Amygdala (tissue), 56 donors: Measurements from ENCODE around the gene KRTAP12-2.
"Not testable (repeated sequence)": the region's sequence is repeated elsewhere in the genome, so short reads cannot be mapped to it uniquely, and the experiment has no call there.

Experiments
- DNase-seq, 56 donors: peaks; one replicate each; lab custom pipeline; 2025; lab: John Stamatoyannopoulos, UW

The KRTAP12-2 gene

DNA sequence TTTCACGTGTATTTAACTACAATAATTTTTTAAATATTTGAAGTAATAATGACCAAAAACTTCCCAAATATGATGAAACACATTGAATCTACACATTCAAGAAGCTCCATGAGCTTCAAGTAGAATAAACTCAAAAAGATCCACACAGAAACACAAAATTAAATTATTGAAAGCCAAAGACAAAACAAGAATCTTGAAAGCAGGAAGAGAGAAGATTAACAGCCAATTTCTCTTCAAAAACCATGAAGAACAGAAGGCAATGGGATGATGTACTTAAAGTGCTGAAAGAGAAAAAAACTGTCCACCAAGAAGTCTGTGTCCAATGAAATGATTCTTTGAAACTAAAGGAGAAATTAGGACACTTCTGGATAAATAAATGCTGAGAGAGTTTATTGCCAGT is 34.7 kb downstream of the KRTAP12-2 start:
- no peak for DNase-seq

DNA sequence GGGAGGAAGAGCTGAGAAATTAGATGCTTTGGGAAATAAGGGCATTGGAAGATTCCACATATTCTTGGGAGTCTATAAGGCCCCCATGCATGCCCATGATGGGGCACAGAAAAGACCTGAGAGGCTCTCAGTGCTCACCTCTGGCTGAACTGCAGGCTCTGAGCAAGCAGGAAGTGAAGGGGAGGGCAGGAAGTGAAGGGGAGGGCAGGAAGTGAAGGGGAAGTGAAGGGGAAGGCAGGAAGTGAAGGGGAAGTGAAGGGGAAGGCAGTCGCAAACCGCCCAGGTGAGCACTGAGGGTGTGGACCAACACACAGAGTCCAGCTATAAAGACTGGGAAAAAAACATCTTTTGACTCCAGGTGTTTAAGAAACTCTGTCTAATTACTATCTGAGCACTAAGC is 36.3 kb downstream of the KRTAP12-2 start:
- no peak for DNase-seq

DNA sequence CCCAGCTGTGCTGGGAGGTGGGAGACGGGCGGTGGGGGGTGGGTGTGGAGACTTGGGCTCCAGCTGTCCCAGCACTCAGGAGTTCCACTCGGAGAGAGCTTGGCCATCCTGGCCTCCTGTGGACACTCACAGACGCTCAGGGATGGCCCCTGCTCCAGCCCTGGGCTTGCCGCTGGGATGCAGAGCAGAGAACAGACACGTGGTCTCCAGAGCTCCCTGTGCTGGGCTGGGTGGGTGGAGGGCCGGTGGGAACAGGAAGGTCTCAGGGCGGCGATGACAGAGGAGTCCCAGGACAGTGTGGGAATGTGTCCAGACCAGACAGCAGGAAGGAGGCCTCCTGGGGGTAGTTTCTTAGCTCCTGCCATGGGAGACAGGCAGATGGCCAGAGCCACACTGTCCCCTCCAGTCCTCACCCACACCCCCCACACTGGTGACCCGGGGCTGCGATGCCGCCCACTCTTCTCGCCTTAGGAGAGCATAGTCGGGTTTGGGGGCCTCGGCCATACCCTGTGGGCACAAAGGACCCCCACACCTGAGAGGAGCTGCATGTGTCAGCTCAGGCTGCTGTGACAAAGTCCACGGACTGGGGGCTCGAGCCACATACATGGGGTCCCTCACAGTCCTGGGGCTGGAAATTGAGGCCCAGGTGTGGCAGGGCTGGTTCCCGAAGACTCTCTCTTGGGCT is 37.9 kb downstream of the KRTAP12-2 start:
- no peak for DNase-seq

DNA sequence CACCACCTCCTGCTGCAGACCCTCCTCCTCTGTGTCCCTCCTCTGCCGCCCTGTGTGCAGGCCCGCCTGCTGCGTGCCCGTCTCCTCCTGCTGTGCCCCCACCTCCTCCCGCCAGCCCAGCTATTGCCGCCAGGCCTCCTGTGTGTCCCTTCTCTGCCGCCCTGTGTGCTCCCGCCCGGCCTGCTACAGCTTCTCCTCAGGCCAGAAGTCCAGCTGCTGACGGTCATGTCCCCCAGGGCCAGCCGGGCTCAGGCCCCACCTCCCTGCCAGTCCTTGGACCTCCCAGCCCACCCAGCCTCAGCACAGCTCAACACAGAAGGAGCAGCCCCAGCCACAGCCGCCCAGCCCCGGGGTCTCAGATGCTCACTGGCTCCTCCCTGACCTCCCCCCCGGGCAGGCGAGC is 38.9 kb downstream of the KRTAP12-2 start:
- not testable (repeated sequence) for DNase-seq

DNA sequence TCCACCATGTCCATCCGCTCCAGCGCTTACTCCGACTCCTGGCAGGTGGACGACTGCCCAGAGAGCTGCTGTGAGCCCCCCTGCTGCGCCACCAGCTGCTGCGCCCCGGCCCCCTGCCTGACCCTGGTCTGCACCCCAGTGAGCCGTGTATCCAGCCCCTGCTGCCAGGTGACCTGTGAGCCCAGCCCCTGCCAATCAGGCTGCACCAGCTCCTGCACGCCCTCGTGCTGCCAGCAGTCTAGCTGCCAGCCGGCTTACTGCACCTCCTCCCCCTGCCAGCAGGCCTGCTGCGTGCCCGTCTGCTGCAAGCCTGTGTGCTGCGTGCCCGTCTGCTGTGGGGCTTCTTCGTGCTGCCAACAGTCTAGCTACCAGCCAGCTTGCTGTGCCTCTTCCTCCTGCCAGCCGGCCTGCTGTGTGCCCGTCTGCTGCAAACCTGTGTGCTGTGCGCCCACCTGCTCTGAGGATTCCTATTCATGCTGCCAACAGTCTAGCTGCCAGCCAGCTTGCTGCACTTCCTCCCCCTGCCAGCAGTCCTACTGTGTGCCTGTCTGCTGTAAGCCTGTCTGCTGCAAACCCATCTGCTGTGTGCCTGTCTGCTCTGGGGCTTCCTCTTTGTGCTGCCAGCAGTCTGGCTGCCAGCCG is 39.4 kb downstream of the KRTAP12-2 start:
- DNase-seq: not testable (repeated sequence)

DNA sequence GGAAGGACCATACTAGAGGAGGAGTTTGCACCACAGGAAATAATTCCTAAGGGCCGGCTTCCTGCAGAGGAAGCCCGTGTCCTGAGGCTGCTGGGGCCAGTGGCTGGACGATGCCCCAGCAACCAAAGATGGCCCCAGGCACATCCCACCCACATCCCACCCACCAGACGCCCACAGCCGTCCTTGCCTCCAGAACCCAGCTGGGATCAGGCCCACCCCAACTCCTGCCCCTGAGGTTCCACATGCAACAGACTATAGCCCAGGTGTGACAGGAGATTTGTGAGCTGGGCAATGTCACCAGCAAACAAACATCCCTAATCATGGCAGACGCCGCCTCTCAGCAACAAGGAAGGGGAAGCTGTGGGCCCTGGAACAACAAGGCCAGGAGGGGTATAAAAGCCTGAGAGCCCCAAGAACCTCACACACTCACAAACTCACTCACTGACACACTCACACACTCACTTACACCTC is 40.0 kb downstream of the KRTAP12-2 start, which contains the start of gene KRTAP10-9:
Gene KRTAP10-9 (plus strand): TSS at position 421 of the 471 bp plus-strand sequence. CDS start 79 bp downstream, outside the sequence.
- DNase-seq: no peak

DNA sequence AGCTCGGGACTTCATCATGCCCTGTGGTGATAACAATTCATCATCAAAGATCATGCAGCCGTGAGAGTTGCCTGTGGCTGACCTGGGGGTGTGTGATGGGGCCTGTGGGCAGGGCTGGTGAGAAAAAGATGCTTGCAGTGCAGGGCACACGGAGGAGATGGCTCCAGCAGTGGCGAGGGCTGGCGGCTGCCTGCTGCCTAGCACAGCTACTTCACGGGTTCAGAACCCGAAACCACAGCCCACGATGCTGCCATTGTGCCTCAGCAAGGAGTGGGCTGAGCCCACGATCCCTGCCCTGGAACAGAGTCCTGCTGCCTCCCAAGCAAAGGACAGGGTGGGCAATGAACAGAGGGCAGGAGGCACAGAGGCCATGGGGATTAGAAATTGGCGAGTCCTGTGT is 40.5 kb downstream of the KRTAP12-2 start:
- DNase-seq: no peak

DNA sequence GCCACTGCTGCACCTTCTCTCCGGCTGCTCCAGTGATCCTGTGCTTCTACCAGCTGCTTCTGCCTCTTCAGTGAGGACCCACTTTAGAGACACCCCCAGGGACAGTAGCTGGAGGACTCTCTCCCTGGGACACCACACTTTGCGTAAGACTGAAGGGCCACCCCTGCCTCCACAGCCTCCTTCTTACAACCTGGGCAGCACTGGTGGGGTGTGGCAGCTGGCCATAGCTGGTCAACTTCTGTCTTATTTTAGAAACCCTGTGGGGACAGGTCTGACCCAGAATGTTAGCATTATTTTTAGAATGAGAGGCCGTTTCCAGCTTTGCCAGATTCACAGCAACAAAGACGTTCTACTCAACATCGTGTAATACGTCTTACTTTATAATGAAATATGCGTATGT is 41.0 kb downstream of the KRTAP12-2 start:
- DNase-seq: no peak

DNA sequence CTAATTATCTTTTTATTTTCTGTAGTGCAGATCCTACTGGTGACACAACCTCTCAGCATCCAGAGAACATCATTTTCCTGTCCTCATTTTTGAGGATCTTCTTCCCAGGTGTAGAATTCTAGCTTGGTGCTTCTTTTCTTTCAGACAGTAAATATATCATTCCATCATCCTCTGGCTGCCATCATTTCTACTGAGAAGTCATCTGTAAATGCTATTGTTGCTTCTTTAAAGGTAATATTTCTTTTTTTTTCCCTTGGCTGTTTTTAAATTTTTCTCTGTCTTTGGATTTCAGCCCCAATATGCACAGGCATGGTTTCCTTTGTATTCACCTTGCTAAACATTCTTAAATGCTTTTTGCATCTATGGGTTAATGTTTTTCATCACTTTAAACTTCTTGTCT is 43.2 kb downstream of the KRTAP12-2 start:
- no peak for DNase-seq

DNA sequence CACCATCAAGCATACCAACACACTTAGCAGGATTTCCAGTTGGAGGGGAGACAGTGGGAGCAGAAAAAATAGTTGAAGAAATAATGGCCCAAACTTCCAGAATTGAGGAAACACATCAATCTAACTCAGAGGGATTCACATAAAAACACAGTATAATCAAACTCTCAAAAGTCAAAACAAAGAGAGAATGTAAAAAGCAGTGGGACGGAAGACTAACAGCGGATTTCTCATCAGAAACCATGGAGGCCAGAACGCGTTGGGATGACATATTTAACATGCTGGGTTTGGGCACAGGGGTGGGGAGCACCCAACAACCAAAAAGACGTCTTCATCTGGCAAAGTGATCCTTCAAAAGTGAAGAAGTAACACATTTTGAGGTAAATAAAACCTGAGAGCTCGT is 46.8 kb downstream of the KRTAP12-2 start:
- no peak for DNase-seq

DNA sequence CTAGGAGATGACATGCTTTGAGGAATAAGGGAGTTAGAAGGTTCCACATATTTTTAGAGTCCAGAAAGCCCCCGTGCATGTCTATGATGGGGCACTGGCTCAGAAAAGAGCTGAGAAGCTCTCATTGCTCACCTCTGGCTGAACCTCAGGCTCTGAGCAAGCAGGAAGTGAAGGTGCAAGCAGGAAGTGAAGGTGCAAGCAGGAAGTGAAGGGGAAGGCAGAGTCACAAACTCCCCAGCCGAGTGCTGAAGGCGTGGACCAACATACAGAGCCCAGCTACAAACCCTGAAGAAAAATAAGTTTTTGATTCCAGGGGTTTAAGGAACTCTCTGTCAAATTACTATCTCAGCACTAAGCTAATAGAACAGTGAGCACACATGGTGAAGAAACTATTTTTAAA is 47.8 kb downstream of the KRTAP12-2 start:
- no peak for DNase-seq

DNA sequence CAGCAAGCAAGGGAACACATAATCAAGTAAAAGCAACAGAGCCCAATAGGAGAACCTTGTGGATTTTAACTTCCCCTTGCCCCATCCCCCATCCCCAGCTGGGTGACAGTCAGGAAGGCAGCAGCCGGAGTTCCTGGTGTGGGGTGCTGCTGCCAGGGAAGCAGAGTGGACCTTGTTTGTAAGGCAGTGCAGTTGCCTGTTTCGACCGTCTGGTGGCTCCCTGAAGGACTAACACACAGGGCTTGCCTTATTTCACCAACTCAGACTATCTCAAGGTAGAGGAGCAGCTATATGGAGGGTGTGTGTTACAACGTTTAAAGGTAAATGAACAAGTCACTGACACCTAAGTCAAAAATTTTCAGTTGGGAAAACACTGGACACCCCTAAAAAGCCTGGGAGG is 48.2 kb downstream of the KRTAP12-2 start:
- peak in 1 of 56 donors; percentile 8 for DNase-seq

DNA sequence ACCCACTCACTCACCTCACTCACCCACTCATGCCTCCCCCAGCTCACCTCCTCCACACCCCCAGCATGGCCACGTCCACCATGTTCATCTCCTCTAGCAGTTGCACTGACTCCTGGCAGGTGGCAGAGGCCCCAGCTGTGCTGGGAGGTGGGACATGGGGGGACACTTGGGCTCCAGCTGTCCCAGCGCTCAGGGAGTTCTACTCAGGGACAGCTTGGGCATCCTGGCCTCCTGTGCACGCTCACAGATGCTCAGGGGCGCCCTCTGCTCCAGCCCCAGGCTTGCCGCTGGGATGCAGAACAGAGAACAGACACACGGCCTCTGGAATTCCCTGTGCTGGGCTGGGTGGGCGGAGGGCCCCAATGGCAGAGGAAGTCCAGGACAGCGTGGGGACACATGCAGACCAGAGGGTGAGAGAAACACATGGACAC is 49.6 kb downstream of the KRTAP12-2 start:
- no peak for DNase-seq

DNA sequence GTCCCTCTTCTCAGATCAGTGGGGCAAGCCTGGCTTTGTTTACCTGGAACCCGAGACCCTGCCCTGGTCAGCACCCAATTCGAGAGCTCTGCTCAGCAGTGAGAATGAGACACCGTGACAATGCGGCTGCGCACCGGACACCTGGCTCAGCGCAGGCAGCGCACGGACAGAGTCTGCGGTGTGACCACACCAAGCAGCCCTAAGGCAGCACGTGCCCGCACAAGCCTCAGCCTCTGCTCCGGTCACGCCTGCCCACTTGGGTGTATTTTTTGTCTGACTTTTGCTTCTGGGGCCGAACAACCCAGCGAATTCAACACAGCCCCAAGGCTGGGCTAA is 50.2 kb downstream of the KRTAP12-2 start:
- DNase-seq: no peak
